Stomach (tissue), 9 donors: ENCODE data around the gene TMED8. TPM values are rescaled to one million over a fixed set of nuclear protein-coding genes. Genes with fewer than 3 reads are reported as not detected.

ENCODE experiments used
- DNase-seq, 2 donors: peaks; one replicate each; pipeline versions ENCODE4 v3.0.0 to v3.0.0-alpha.2; 2013 to 2019
- H3K27ac ChIP-seq, 5 donors: fragments of 200-600 bp in 4 of 5; sonication (generic) in 4 of 5; one replicate each; pipeline ENCODE4 v1.5.1; 2013 to 2019; ENCODE audit warnings: mild to moderate bottlenecking in 1 of 5, moderate library complexity in 1 of 5
- H3K27me3 ChIP-seq, 3 donors: fragments of 200-600 bp; sonication (generic); one replicate each; pipeline ENCODE4 v1.5.1; 2017 to 2019; ENCODE audit warnings: mixed run types in 1 of 3
- H3K36me3 ChIP-seq, 4 donors: fragments of 200-600 bp; sonication (generic); 1 replicate in 3 of 4; 2 replicates in 1 of 4; pipeline ENCODE4 v1.5.1; 2016 to 2019
- H3K4me1 ChIP-seq, 4 donors: fragments of 200-600 bp; sonication (generic); one replicate each; pipeline ENCODE4 v1.5.1; 2016 to 2019
- H3K4me3 ChIP-seq, 4 donors: fragments of 200-600 bp; sonication (generic) in 3 of 4; one replicate each; pipeline ENCODE4 v1.5.1; 2016 to 2019; ENCODE audit warnings: mild to moderate bottlenecking in 1 of 4
- H3K9me3 ChIP-seq, 4 donors: fragments of 200-600 bp; sonication (generic); one replicate each; pipeline ENCODE4 v1.5.1; 2016 to 2019
- EP300 ChIP-seq: sonication (generic); formaldehyde crosslinking; IDR thresholded peaks from one replicate; pipeline ENCODE4 v1.6.1; 2017; ENCODE audit warnings: antibody characterized with exemption
- POLR2A ChIP-seq, 4 donors: fragments of 450-650 bp; IDR thresholded peaks; one replicate each; pipeline ENCODE4 v1.6.1; 2016; ENCODE audit warnings: antibody characterized with exemption in 4 of 4, control low read depth in 2 of 4, mild to moderate bottlenecking in 1 of 4, moderate library complexity in 1 of 4
- POLR2AphosphoS5 ChIP-seq, 3 donors: sonication (generic); formaldehyde crosslinking; IDR thresholded peaks; one replicate each; pipeline ENCODE4 v1.6.1; 2016; ENCODE audit warnings: antibody characterized with exemption in 3 of 3
- WGBS, 5 donors: extraction: QIAGEN DNeasy Blood & Tissue Kit in 3 of 5; methylation state at CpG; one replicate each; pipeline versions ENCODE4 v1.1.5 to v1.1.7; 2013 to 2018; 5-methylcytosine and 5-hydroxymethylcytosine counted together
- intact Hi-C: fragments of 100-400 bp; cut with DNase I; formaldehyde crosslinking; loops from one replicate; pipeline ENCODE4 v1.15.1; 2023; ENCODE audit warnings: low total_unique reads
- polyA plus RNA-seq, 3 donors: library from polyadenylated mRNA; stranded (reverse); fragments of 200-250 nt; gene quantifications; one replicate each; pipeline ENCODE4 v1.2.3, GENCODE V29; 2013
- total RNA-seq, 5 donors: library from RNA; depleted of rRNA; stranded (reverse); fragments of >200 nt; gene quantifications; one replicate each; pipeline versions ENCODE4 v1.1.0 to v1.2.3, GENCODE V29; 2014 to 2016
- TF ChIP-seq, protein P1 (sequence below), 7 experiments: fragments of 450-650 bp in 4 of 7; fragments of 200-600 bp in 3 of 7; sonication (generic) in 3 of 7; IDR thresholded peaks; one replicate each; pipeline ENCODE4 v1.5.1; 2016 to 2019; ENCODE audit warnings: antibody characterized with exemption in 7 of 7, control low read depth in 2 of 7, mild to moderate bottlenecking in 1 of 7
- donor health status: healthy with polysubstance abuse.
- donor health status: Bipolar disorder and iron deficiency.
- donor health status: healthy.

Gene TMED8
- total and polyA plus RNA-seq, 8 donors: 1.7 to 15.8 (median 5.0) TPM

DNA sequence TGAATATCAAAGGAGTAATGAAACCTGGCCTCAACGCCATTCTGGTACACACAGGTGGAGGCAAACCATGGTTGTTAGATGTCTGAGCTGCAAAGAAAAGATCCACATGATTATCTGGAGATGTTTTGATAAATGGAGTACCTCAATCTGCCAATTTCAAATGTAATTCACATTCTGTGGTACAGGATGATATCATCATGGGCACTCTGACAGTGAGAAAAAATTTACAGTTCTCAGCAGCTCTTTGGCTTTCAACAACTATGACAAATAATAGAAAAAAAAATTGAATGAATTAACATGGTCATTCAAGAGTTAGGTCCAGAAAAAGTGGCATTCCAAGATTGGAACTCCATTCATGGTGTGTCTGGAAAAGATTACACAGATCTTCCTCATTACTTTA is 17.3 kb downstream of the TMED8 start:
- no peak for DNase-seq
- Histone ChIP-seq H3K27ac (no peak overlapping the region), H3K4me1 (no peaks in the 10 kb centered on the region), H3K27me3 (no peaks in the 10 kb centered on the region), H3K4me3 (no peak overlapping the region), H3K9me3 (no peaks in the 10 kb centered on the region), H3K36me3 (no peaks in the 10 kb centered on the region)
- TF ChIP-seq POLR2AphosphoS5 (IDR thresholded peaks at IDR 0.05) (no peak), POLR2A (IDR thresholded peaks at IDR 0.05) (no peak), EP300 (no peak)
- TF ChIP-seq, protein P1, sequence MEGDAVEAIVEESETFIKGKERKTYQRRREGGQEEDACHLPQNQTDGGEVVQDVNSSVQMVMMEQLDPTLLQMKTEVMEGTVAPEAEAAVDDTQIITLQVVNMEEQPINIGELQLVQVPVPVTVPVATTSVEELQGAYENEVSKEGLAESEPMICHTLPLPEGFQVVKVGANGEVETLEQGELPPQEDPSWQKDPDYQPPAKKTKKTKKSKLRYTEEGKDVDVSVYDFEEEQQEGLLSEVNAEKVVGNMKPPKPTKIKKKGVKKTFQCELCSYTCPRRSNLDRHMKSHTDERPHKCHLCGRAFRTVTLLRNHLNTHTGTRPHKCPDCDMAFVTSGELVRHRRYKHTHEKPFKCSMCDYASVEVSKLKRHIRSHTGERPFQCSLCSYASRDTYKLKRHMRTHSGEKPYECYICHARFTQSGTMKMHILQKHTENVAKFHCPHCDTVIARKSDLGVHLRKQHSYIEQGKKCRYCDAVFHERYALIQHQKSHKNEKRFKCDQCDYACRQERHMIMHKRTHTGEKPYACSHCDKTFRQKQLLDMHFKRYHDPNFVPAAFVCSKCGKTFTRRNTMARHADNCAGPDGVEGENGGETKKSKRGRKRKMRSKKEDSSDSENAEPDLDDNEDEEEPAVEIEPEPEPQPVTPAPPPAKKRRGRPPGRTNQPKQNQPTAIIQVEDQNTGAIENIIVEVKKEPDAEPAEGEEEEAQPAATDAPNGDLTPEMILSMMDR (IDR thresholded peaks at IDR 0.05): no peak
- intact Hi-C loops: no loop called here
- 90 to 95% (median 92%) methylated on average over 1 of the region's 1 CpG for WGBS, 5 donors

DNA sequence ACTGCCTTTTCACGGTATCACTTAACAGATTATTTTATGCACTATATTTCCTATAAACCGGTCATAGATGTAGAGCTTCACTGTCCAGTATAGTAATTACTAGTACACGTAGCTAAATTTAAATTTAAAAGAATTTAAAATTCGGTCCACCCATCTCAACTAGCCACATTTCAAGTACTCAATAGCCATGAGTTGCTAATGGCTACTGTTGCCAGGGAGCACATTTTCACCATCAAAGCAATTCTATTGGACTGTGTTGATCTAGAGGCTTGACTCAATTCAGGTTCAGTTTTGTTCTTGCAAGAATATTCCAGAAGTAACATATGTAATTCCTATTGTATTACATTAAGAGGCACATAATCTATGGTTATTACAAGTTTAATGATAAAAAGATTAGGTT is 20.0 kb downstream of the TMED8 start:
- Histone ChIP-seq H3K4me1 (no peaks in the 10 kb centered on the region), H3K27ac (no peak overlapping the region), H3K4me3 (no peak overlapping the region), H3K27me3 (no peaks in the 10 kb centered on the region), H3K36me3 (no peaks in the 10 kb centered on the region), H3K9me3 (no peaks in the 10 kb centered on the region)
- DNase-seq: no peak
- WGBS, 5 donors: 81 to 89% (median 82%) methylated on average over 4 of the region's 4 CpGs
- intact Hi-C loops: no loop called here
- TF ChIP-seq POLR2AphosphoS5 (IDR thresholded peaks at IDR 0.05) (no peak), EP300 (no peak), POLR2A (IDR thresholded peaks at IDR 0.05) (no peak)
- TF ChIP-seq, protein P1 (IDR thresholded peaks at IDR 0.05): no peak

DNA sequence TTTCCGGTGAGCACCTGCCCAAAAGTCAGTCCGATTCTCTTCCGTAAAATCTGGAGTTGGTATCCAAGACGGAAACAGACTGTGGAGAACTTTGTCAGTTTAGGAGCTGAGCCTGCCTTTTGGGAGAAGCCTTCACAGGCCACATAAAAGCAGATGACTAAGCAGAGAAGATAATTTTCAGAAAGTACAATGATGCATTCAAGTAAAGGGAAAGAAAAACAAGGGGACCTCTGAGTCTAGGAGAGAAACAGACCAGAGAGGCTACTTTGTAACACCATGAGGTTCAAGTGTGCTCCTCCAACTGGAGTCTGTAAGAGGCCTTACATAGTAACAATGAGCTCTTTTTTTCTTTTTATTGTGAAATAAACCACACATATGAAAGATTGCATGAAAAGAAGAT is 21.1 kb downstream of the TMED8 start:
- H3K4me3 ChIP-seq: no peak overlapping the region
- no peak for DNase-seq
- 94 to 99% (median 97%) methylated on average over 4 of the region's 4 CpGs for WGBS, 5 donors
- TF ChIP-seq, protein P1 (IDR thresholded peaks at IDR 0.05): no peak
- TF ChIP-seq EP300 (no peak), POLR2A (IDR thresholded peaks at IDR 0.05) (no peak), POLR2AphosphoS5 (IDR thresholded peaks at IDR 0.05) (no peak)
- H3K4me1 ChIP-seq: no peaks in the 10 kb centered on the region
- H3K27me3 ChIP-seq: no peaks in the 10 kb centered on the region
- intact Hi-C loops: no loop called here
- no peaks in the 10 kb centered on the region for H3K9me3 ChIP-seq
- H3K36me3 ChIP-seq: peaks cover 0 to 5% (median 2%) of the 10 kb centered on the region in 4 donors
- no peak overlapping the region for H3K27ac ChIP-seq

DNA sequence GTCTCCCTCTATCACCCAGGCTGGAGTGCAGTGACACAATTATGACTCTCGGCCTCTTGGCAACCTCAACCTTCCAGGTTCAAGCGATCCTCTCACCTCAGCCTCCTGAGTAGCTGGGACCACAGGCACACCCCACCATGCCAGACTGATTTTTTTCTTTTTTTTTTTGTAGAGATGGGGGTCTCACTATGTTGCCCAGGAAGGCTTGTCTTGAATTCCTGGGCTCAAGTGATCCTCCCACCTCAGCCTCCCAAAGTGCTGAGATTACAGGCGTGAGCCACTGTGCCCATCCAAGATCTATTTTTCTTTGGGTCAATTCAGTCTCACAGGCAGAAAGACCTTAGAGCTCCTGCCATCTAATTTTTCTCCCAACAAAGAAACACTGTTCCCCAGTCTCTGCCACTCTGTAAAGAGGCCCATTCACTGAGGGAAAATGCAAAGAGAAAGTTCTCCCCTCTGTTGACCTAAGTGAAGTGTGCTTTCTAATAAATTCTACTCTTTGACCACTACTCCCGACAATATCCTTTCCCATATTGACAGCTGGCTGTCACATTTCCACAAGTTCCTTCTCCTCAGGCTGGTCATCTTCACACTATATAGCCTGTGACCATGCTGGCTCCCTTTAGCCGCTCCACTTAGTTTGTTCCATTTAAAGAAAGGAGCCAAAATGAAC is 23.3 kb downstream of the TMED8 start:
- TF ChIP-seq, protein P1 (IDR thresholded peaks at IDR 0.05): no peak
- TF ChIP-seq EP300 (no peak), POLR2AphosphoS5 (IDR thresholded peaks at IDR 0.05) (no peak), POLR2A (IDR thresholded peaks at IDR 0.05) (no peak)
- intact Hi-C loops: no loop called here
- WGBS, 5 donors: 86 to 92% (median 89%) methylated on average over 5 of the region's 5 CpGs

More for the DNA sequence above, 23.3 kb downstream of the TMED8 start:
- H3K27me3 ChIP-seq: no peaks in the 10 kb centered on the region
- no peaks in the 10 kb centered on the region for H3K4me1 ChIP-seq
- H3K9me3 ChIP-seq: no peaks in the 10 kb centered on the region
- H3K36me3 ChIP-seq: peaks cover 0 to 23% (median 19%) of the 10 kb centered on the region in 4 donors
- no peak overlapping the region for H3K4me3 ChIP-seq
- no peak for DNase-seq
- no peak overlapping the region for H3K27ac ChIP-seq
